ENCODE results near the gene ITPRIP.

DNA sequence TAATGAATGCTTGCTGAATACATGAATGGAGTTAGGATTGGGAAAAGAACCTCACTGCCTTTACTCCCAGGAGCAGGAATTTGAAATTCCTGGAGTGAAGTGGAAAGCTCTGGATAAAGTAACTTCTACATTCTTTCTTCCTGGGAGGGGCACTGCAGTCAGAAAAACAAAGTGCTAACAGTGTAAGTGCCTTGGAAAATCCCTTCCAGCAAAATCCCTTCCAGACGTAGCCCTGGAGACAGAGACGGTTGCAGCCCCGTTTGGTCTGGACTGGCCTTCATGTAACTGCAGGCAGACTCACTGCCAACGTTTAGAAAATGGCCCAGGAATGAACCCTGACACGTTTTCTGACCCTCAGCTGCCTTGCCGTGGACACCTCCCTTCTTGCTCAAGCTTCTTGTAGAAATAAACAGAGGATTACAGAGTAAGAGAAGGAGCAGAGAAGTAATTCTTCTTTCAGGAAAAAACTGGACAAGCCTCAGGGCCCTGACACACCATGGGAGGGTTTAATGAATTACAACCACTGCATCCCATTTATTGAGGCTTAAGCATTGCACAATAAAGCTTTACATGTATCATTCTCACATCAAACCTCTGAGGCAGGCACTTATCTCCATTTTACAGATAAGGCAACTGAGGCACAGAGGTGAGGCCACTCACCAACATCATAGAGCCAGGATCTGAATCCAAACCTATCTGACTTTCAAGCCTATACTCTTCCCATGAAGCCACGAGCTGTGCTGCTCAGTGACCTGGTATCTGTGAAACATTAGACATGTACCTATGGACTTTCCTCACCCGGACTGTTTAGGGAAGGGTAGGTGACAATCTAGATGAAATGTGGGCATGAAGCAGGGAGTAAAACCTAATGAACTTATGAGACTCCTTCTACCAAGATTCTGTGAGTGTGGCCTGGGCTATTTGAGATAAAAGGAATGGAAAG is 7.8 kb downstream of the ITPRIP start:
- TF ChIP-seq, protein P1, sequence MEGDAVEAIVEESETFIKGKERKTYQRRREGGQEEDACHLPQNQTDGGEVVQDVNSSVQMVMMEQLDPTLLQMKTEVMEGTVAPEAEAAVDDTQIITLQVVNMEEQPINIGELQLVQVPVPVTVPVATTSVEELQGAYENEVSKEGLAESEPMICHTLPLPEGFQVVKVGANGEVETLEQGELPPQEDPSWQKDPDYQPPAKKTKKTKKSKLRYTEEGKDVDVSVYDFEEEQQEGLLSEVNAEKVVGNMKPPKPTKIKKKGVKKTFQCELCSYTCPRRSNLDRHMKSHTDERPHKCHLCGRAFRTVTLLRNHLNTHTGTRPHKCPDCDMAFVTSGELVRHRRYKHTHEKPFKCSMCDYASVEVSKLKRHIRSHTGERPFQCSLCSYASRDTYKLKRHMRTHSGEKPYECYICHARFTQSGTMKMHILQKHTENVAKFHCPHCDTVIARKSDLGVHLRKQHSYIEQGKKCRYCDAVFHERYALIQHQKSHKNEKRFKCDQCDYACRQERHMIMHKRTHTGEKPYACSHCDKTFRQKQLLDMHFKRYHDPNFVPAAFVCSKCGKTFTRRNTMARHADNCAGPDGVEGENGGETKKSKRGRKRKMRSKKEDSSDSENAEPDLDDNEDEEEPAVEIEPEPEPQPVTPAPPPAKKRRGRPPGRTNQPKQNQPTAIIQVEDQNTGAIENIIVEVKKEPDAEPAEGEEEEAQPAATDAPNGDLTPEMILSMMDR (IDR thresholded peaks at IDR 0.05; ENCODE audit: low read depth, low read length), result no peak
- TF ChIP-seq EZH2phosphoT487 (IDR thresholded peaks at IDR 0.05; ENCODE audit: low read depth), result no peak

Data from OCI-LY3 (cell line).